K562 (cell line): ENCODE data around the gene FMO5. TPM values are rescaled to one million over a fixed set of nuclear protein-coding genes. Genes with fewer than 3 reads are reported as not detected.

Experiments used
- ATAC-seq: fragments of 200-7000 bp; cut with Tn5 transposase; 3 replicates; pipeline ENCODE4 v1.9.1; 2020; ENCODE audit warnings: moderate library complexity
- BruUV-seq: library from RNA; stranded (reverse); fragments of 400-500 nt; replicated peaks from 2 replicates; lab custom pipeline; 2021; lab: Mats Ljungman, UMichigan
- CTCF ChIA-PET: fragments of 300-600 bp; formaldehyde crosslinking; extraction: SDS; loops from one replicate; lab custom pipeline; 2021; ENCODE audit warnings: low intra/inter-chr PET ratio; lab: Yijun Ruan, JAX
- POLR2A ChIA-PET: fragments of 300-600, 350-650 bp; sonication (Branson Sonifier 250); formaldehyde crosslinking; extraction: SDS; loops from one replicate; lab custom pipeline; 2021; ENCODE audit warnings: antibody characterized with exemption, inconsistent platforms; lab: Yijun Ruan, JAX
- DNase-seq, 4 experiments: peaks; one replicate each; pipeline versions ENCODE4 v3.0.0 to v3.0.0-alpha.2; 2011 to 2018; ENCODE audit warnings: low spot score in 3 of 4, mixed read lengths in 3 of 4; ENCODE audit errors: extremely low read depth in 1 of 4
- FAIRE-seq: peaks from 2 replicates; lab custom pipeline; 2011; peaks lifted over from hg19 to GRCh38; lab: Jason Lieb, UNC
- H2AFZ ChIP-seq: 2 replicates; pipeline ENCODE4 v1.6.0; 2011; ENCODE audit warnings: low read depth, low read length, control low read depth, inconsistent platforms
- H3K27ac ChIP-seq: fragments of 200-600 bp; 3 replicates; pipeline ENCODE4 v1.8.0; 2011; ENCODE audit warnings: low read depth, mild to moderate bottlenecking, control low read depth, inconsistent platforms, low read length, moderate library complexity, mixed read lengths; ENCODE audit errors: extremely low read depth
- H3K27me3 ChIP-seq, 2 experiments: fragments of 300-600 bp in 1 of 2; 2 replicates in 1 of 2; 3 replicates in 1 of 2; pipeline versions ENCODE4 v1.6.0 to v1.8.0; 2011; ENCODE audit warnings: inconsistent platforms in 2 of 2, low read length in 2 of 2, mild to moderate bottlenecking in 1 of 2, mixed read lengths in 1 of 2, moderate library complexity in 1 of 2; ENCODE audit not compliant: control insufficient read depth in 2 of 2, insufficient read depth in 2 of 2
- H3K36me3 ChIP-seq: fragments of 300-600 bp; 3 replicates; pipeline ENCODE4 v1.8.0; 2011; ENCODE audit warnings: mild to moderate bottlenecking, low read length, inconsistent platforms; ENCODE audit not compliant: control insufficient read depth, insufficient read depth
- H3K4me1 ChIP-seq, 2 experiments: fragments of 200-600 bp in 1 of 2; replicated peaks in 1 of 2; 2 replicates in 1 of 2; 3 replicates in 1 of 2; pipeline versions ENCODE4 v1.5.1 to v1.8.0; 2011; ENCODE audit warnings: inconsistent platforms in 2 of 2, low read length in 2 of 2, mild to moderate bottlenecking in 1 of 2, mixed read lengths in 1 of 2, moderate library complexity in 1 of 2; ENCODE audit not compliant: control insufficient read depth in 2 of 2, insufficient read depth in 2 of 2
- H3K4me2 ChIP-seq: 2 replicates; pipeline ENCODE4 v1.6.1; 2011; ENCODE audit warnings: low read length, control low read depth, inconsistent platforms, mixed read lengths; ENCODE audit not compliant: insufficient read depth
- H3K4me3 ChIP-seq: fragments of 200-600 bp; sonication (generic), shearing (Covaris generic); 2 replicates; pipeline ENCODE4 v1.5.1; 2016; ENCODE audit warnings: control low read depth, inconsistent platforms
- H3K79me2 ChIP-seq: fragments of 200-600 bp; 3 replicates; pipeline ENCODE4 v1.8.0; 2011; ENCODE audit warnings: low read length, inconsistent platforms; ENCODE audit not compliant: control insufficient read depth, insufficient read depth
- H3K9ac ChIP-seq, 2 experiments: 2 replicates each; pipeline versions ENCODE4 v1.6.0 to v1.6.1; 2011; ENCODE audit warnings: low read depth in 2 of 2, low read length in 2 of 2, control low read depth in 1 of 2, inconsistent platforms in 1 of 2, mild to moderate bottlenecking in 1 of 2, mixed read lengths in 1 of 2; ENCODE audit not compliant: insufficient read depth in 1 of 2
- H3K9me1 ChIP-seq: one replicate; pipeline ENCODE4 v1.6.0; 2011; ENCODE audit warnings: inconsistent platforms, mild to moderate bottlenecking, low read length, moderate library complexity; ENCODE audit not compliant: control insufficient read depth, insufficient read depth
- H3K9me3 ChIP-seq: replicated peaks from 2 replicates; pipeline ENCODE4 v1.5.1; 2011; ENCODE audit warnings: low read depth, low read length, inconsistent platforms; ENCODE audit not compliant: control insufficient read depth, insufficient read depth
- H4K20me1 ChIP-seq: replicated peaks from 2 replicates; pipeline ENCODE4 v1.6.1; 2011; ENCODE audit warnings: low read length, inconsistent platforms, mixed read lengths; ENCODE audit not compliant: control insufficient read depth, insufficient read depth
- BRD4 ChIP-seq: fragments of 200-600 bp; sonication (generic); IDR thresholded peaks from 2 replicates; pipeline ENCODE4 v1.6.1; 2017; ENCODE audit warnings: inconsistent platforms
- DMBX1 ChIP-seq: fragments of 250-450 bp; sonication (Bioruptor Pico); IDR thresholded peaks from 2 replicates; pipeline ENCODE4 v1.8.0; 2022; ENCODE audit warnings: inconsistent platforms, mild to moderate bottlenecking, moderate library complexity, borderline replicate concordance
- MYC ChIP-seq, 2 experiments: fragments of 250-450 bp in 1 of 2; sonication (Bioruptor Pico) in 1 of 2; IDR thresholded peaks; 2 replicates each; pipeline versions ENCODE4 v1.5.1 to v1.6.1; 2012 to 2021; ENCODE audit warnings: low read depth in 2 of 2, borderline replicate concordance in 1 of 2, improper control_type of control experiment in 1 of 2, low read length in 1 of 2, mild to moderate bottlenecking in 1 of 2, moderate library complexity in 1 of 2
- STAT5B ChIP-seq: fragments of 250-450 bp; sonication (Bioruptor Pico); IDR thresholded peaks from 2 replicates; pipeline ENCODE4 v1.8.0; 2021; ENCODE audit warnings: mild to moderate bottlenecking, inconsistent platforms
- ZNF133 ChIP-seq: fragments of 250-450 bp; sonication (Bioruptor Pico); IDR thresholded peaks from 2 replicates; pipeline ENCODE4 v1.4.0; 2020; ENCODE audit warnings: mild to moderate bottlenecking
- WGBS: fragments of 100-300 bp; shearing (Covaris generic); methylation state at CpG from one replicate; pipeline ENCODE4 v1.1.6; 2016; ENCODE audit warnings: low coverage, mixed read lengths; ENCODE audit not compliant: insufficient coverage; ENCODE audit errors: missing lambda C conversion rate; 5-methylcytosine and 5-hydroxymethylcytosine counted together
- in situ Hi-C: fragments of 300-500 bp; cut with MboI; formaldehyde crosslinking; loops from 4 replicates; pipeline ENCODE4 v1.15.0; 2018; ENCODE audit warnings: inconsistent platforms, mixed read lengths
- intact Hi-C: fragments of 100-400 bp; cut with micrococcal nuclease; formaldehyde crosslinking; loops from 2 replicates; pipeline ENCODE4 v1.14.2; 2022
- polyA plus RNA-seq, 8 experiments: library from polyadenylated mRNA; depleted of rRNA in 4 of 8; stranded (reverse) in 5 of 8; unstranded in 3 of 8; fragments of >200 nt; fragmentation: Nextera tagmentation in 2 of 8; fragmentation: Illumina TruSeq in 1 of 8; extraction: Ambion mirVana in 2 of 8; extraction: Trizol in 1 of 8; gene quantifications; 2 replicates each; pipeline versions ENCODE4 v1.2.1 to v1.2.3, GENCODE V29; 2011 to 2014; ENCODE audit warnings: inconsistent platforms in 1 of 8, missing spikeins in 1 of 8
- total RNA-seq, 7 experiments: library from RNA; depleted of rRNA in 6 of 7; stranded (reverse); fragments of >200 nt in 6 of 7; fragmentation: Illumina TruSeq in 2 of 7; extraction: Trizol in 2 of 7; gene quantifications; 2 replicates each; pipeline versions ENCODE4 v1.2.1 to v1.2.3, GENCODE V29; 2011 to 2021; ENCODE audit warnings: low replicate concordance in 1 of 7
- TF ChIP-seq, protein P1 (sequence below): fragments of 250-450 bp; sonication (Bioruptor Pico); IDR thresholded peaks from 2 replicates; pipeline ENCODE4 v1.4.0; 2020; ENCODE audit warnings: borderline replicate concordance
- TF ChIP-seq, protein P2 (sequence below): fragments of 450-650 bp; formaldehyde crosslinking; conservative IDR thresholded peaks from 2 replicates; pipeline ENCODE4 v1.4.0; 2022; ENCODE audit warnings: mild to moderate bottlenecking, missing genetic modification characterization

FMO5 gene
- total and polyA plus RNA-seq, 9 of the 15 experiments (the other 6 are each of a cell fraction or from before 2014, with no cell fraction given): 0.11 to 0.69 (median 0.19) TPM; not detected in 1

DNA sequence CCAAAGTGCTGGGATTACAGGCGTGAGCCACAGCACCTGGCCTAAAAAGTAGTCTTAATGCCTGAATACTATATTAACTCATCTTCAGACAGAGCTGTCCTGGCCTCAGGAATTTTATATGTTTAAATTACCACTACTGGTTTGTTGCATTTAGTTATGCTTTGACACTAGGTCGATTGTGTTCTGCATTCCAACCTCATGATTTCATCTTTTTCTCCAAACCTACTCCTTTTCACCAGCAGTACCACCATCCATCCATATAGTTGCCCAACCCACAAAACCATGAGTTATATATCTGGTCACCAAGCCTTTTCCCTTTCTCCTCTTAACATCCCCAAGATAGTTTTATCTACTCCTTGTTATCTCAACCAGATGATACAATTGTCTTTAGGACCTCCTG lies 22.6 kb downstream of the FMO5 start:
- TF ChIP-seq, protein P1, sequence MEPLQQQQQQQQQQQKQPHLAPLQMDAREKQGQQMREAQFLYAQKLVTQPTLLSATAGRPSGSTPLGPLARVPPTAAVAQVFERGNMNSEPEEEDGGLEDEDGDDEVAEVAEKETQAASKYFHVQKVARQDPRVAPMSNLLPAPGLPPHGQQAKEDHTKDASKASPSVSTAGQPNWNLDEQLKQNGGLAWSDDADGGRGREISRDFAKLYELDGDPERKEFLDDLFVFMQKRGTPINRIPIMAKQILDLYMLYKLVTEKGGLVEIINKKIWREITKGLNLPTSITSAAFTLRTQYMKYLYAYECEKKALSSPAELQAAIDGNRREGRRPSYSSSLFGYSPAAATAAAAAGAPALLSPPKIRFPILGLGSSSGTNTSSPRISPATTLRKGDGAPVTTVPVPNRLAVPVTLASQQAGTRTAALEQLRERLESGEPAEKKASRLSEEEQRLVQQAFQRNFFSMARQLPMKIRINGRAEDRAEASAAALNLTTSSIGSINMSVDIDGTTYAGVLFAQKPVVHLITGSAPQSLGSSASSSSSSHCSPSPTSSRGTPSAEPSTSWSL (CRISPR knock-in tag): no peak
- TF ChIP-seq, protein P2, sequence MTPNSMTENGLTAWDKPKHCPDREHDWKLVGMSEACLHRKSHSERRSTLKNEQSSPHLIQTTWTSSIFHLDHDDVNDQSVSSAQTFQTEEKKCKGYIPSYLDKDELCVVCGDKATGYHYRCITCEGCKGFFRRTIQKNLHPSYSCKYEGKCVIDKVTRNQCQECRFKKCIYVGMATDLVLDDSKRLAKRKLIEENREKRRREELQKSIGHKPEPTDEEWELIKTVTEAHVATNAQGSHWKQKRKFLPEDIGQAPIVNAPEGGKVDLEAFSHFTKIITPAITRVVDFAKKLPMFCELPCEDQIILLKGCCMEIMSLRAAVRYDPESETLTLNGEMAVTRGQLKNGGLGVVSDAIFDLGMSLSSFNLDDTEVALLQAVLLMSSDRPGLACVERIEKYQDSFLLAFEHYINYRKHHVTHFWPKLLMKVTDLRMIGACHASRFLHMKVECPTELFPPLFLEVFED (CRISPR knock-in tag): no peak
- TF ChIP-seq DMBX1 (CRISPR knock-in tag) (no peak), BRD4 (no peak), MYC (IDR thresholded peaks at IDR 0.05; ENCODE audit: low read depth, low read length) (no peak), MYC (CRISPR knock-in tag; IDR thresholded peaks at IDR 0.05; ENCODE audit: borderline replicate concordance, low read depth) (no peak), ZNF133 (CRISPR knock-in tag) (no peak), STAT5B (no peak)
- POLR2A ChIA-PET: interaction anchor here (1.5 kb wide), 1 partner anchor 12 kb away, joined by 5 read pairs; no protein-coding TSS in a partner anchor
- Histone ChIP-seq H3K4me2 (no peak overlapping the region), H3K27ac (no peak overlapping the region), H3K79me2 (no peaks in the 10 kb centered on the region), H2AFZ (no peak overlapping the region), H3K4me3 (no peak overlapping the region), H3K4me1 (no peaks in the 10 kb centered on the region), H3K9me1 (no peaks in the 10 kb centered on the region), H3K9me3 (no peaks in the 10 kb centered on the region), H3K36me3 (no peaks in the 10 kb centered on the region), H3K9ac (no peak overlapping the region), H3K27me3 (peaks cover 0 to 8% of the 10 kb centered on the region in 2 experiments; a peak in 4 of 5 replicates), H4K20me1 (no peaks in the 10 kb centered on the region)
- DNase-seq (no peak), ATAC-seq (no peak), FAIRE-seq (no peak)
- CTCF ChIA-PET: no interaction called here
- in situ Hi-C loops: no loop called here
- 0% methylated on average over 2 of the region's 2 CpGs for WGBS
- intact Hi-C loops: no loop called here
- BruUV-seq: no TSS peak
